ENCODE results near the gene CAMTA1. TPM values are rescaled to one million over a fixed set of nuclear protein-coding genes. Genes with fewer than 3 reads are reported as not detected.

Gene CAMTA1
- total RNA-seq, 1 experiment from 2014 or later: 103 TPM

DNA sequence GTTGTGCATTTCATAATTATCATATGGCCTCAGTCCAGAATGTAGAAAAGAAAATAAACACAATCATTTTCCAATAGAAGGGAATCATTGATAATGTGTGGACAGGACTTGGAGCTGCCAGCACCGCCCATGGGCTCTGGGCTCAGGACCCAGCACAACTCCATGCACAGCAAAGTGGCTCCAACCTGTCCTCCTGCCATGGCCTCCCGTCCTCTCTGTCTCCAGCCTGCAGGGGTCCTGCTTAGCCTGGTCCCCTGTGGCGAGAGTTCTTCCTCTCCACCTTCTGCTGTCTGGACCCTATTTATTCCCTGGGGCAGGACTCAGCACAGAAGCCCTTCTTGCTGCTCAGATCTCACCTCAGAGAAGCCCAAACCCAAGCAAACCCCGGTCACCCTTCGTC lies 154.1 kb downstream of the CAMTA1 start:
- Histone ChIP-seq H3K27me3 (peaks cover 12% of the 10 kb centered on the region; the same call in 1 of the 2 replicates), H3K4me3 (no peak overlapping the region), H3K9me3 (no peaks in the 10 kb centered on the region), H3K36me3 (no peaks in the 10 kb centered on the region)
- DNase-seq: no peak

DNA sequence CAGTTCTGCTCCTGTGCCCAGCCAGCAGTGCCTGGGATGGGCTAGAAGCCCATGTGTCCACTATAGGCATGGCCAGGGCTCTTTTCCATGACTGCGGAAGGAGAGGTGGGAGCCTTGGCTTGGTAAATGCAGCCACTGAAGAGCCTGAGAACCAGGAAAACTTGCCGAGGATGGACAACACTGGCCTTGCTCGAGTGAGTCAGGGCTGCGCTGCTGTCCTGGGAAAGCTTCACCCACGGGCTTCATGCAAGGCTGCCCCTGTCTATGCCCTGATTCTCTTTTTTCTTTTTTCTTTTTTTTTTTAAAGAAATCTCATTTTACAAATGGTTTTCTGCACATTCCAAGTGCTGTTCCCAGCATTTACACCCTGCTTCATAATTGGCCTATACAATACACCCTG lies 156.5 kb downstream of the CAMTA1 start:
- Histone ChIP-seq H3K9me3 (no peaks in the 10 kb centered on the region), H3K4me3 (no peak overlapping the region), H3K36me3 (no peaks in the 10 kb centered on the region), H3K27me3 (no peaks in the 10 kb centered on the region)
- DNase-seq: no peak

DNA sequence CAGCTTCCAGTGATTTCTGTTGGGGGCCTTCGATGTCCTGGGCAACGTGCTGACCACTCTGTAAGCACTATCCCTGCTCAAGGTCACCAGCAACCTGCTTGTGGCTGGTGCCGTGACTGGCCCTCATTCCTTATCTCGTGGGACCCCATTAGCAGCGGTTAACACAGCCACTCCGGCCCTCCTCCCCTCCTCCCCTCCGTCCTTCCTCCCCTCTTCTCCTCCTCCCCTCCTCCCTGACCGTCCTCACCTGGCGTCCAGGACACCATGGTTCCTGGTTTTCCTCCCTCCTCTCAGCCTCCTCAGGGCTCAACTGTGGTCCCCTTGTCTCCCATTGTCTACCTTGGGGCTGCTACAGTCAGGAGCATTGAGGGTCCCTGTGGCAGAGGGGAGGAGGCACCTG lies 157.7 kb downstream of the CAMTA1 start:
- Histone ChIP-seq H3K36me3 (no peaks in the 10 kb centered on the region), H3K27me3 (no peaks in the 10 kb centered on the region), H3K9me3 (no peaks in the 10 kb centered on the region), H3K4me3 (no peak overlapping the region)
- no peak for DNase-seq

DNA sequence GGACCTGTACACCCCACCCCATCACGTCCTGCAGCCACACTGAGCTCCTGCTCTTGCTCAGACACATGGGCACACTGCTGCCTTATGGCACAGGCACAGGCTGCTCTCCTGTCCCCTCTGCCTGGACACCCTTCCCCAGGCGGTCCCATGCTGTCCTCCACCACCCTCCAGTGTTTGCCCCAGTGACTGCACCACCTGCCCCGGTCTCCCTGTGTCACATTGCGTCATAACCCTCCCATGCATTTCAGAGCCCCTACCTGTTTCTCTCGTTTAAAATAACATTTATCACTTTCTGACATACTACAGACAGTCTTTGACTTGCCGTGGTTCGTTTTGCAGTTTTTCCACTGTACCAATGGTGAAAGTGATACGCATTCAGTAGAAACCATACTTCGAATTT lies 159.2 kb downstream of the CAMTA1 start:
- Histone ChIP-seq H3K4me3 (no peak overlapping the region), H3K36me3 (no peaks in the 10 kb centered on the region), H3K27me3 (no peaks in the 10 kb centered on the region), H3K9me3 (no peaks in the 10 kb centered on the region)
- no peak for DNase-seq

DNA sequence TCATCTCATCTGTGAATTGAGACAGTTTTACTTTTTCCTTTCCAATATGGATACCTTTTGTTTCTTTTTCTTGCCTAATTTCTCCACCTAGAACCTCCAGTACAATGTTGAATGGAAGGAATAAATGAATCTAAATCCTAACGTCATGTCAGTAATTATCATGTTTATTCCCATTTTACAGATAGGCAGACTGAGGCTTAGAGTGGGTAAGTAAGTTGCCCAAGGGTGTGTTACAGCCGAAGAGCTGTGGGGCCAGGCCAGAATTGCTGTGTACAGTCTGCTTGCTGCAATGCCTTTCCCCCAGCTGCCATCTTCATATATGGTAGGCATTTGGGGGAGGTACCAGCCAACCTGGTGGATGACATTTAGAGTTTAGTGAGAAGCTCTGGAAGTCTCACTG lies 162.7 kb downstream of the CAMTA1 start:
- Histone ChIP-seq H3K4me3 (no peak overlapping the region), H3K36me3 (no peaks in the 10 kb centered on the region), H3K9me3 (no peaks in the 10 kb centered on the region), H3K27me3 (no peaks in the 10 kb centered on the region)
- DNase-seq: no peak

DNA sequence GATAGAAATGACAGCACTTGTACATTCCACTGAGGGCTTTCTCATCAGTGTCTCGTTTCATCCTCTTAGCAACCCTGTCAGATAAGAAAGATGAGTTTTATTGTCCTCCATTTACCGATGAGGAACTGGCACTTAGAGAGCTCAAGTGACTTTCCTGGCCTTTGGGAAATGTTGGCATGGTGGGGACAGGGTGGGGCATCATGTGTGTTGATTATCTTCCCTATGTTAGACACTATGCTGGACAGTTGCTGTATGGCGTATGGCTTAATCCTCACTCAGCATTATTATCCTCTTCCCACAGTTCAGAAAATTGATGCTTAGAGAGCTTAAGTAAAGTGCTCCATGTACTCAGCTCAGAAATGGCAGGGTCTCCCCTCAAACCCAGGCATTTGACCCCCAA lies 163.2 kb downstream of the CAMTA1 start:
- H3K9me3 ChIP-seq: no peaks in the 10 kb centered on the region
- H3K4me3 ChIP-seq: no peak overlapping the region
- DNase-seq: no peak
- H3K27me3 ChIP-seq: no peaks in the 10 kb centered on the region
- H3K36me3 ChIP-seq: no peaks in the 10 kb centered on the region

DNA sequence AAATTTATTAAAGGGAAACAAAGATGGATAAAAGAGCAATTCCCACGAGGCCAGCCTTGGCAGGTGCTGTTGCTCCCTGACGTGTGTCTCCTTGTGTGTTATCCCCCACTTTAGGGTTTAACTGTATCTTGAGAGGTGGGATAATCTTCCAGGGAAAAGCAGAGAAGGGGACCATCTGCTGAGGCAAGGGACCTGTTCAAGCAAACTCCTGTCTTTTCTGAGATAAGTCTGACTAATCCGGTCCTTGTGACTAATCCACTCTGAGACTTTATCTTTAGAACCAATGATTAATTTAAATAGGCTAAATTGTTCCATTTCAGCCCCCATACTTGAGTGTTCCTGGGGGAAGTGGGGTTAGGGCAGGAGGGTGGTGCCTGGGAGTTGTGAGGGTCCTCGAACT lies 163.6 kb downstream of the CAMTA1 start:
- no peak for DNase-seq
- H3K27me3 ChIP-seq: no peaks in the 10 kb centered on the region
- H3K9me3 ChIP-seq: no peaks in the 10 kb centered on the region
- no peaks in the 10 kb centered on the region for H3K36me3 ChIP-seq
- no peak overlapping the region for H3K4me3 ChIP-seq

DNA sequence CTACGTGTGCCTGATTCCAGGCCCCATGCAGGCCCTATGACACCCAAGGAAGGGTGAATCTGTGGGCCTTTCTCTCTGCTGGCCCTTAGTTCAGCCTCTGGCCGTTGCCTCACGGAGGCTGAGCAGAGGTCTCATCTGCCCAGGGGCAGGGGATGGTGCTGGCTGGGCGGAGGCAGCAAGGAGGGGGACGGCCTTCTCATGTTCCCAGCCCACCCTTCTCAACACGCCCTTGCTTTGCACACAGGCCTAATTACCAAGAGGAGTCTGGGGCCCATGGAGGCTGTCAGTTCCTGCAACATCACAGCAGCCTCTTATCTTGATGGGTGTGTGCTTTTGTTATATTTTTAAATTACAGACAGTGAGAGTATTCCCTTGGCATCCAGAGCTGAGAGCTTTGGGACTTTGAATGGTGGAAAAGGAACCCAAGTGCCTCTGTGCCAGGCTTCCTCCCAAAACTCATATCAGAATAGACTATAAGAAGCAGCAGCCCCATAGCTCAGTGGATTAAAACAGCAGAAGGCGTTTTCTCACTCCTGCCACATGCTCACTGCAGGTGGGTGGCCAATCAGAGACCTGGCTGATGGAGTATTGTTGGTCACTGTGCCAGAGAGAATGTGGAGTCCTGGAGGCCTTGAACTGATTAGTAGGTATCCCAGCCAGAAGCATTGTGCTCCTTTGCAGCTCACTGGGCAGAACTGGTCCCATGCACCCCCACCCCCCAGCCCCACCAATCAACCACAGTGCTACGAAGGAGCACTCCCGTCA lies 164.9 kb downstream of the CAMTA1 start:
- H3K9me3 ChIP-seq: no peaks in the 10 kb centered on the region
- no peaks in the 10 kb centered on the region for H3K36me3 ChIP-seq
- no peak overlapping the region for H3K4me3 ChIP-seq
- no peak for DNase-seq
- no peaks in the 10 kb centered on the region for H3K27me3 ChIP-seq

DNA sequence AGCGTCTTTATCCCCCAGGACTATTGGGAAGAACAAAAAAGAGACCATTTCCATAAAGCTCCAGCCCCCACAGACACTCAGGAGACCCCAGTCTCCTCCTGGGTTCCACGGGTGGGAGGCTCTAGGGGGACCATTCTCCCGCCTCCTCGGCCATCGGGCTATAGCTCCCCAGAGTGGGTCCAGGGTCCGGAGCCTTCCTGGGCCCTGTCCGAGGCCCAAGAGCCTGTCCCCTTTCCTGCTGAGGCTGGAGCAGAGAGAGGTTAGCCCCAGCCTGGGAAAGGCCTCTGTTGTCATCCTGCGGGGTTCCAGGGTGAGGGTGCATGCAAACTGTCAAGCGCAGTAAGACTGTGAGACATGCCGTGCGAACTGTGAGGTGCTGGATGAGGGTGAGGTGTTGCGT lies 166.3 kb downstream of the CAMTA1 start:
- no peak overlapping the region for H3K4me3 ChIP-seq
- H3K9me3 ChIP-seq: no peaks in the 10 kb centered on the region
- no peaks in the 10 kb centered on the region for H3K36me3 ChIP-seq
- H3K27me3 ChIP-seq: no peaks in the 10 kb centered on the region
- no peak for DNase-seq

DNA sequence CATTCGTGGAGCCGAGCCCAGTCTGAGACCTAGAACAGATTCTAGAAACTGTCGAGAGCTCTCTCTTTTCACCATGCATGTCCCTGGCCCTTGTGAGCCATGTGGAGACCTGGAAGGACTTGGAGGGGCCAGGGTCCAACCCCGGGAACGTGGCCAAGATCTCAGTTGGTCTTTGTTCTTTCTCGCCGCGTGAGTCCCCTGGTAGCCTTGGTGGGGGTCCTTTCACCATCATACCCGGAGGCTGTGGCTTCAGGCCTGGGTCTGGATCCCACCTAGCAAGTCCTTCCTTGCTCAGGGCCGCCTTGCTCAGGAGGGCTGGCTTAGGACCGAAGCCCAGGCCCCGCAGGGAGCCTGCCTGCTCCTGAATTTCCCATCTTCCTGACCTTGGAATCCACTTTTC lies 168.0 kb downstream of the CAMTA1 start:
- no peaks in the 10 kb centered on the region for H3K27me3 ChIP-seq

DNA sequence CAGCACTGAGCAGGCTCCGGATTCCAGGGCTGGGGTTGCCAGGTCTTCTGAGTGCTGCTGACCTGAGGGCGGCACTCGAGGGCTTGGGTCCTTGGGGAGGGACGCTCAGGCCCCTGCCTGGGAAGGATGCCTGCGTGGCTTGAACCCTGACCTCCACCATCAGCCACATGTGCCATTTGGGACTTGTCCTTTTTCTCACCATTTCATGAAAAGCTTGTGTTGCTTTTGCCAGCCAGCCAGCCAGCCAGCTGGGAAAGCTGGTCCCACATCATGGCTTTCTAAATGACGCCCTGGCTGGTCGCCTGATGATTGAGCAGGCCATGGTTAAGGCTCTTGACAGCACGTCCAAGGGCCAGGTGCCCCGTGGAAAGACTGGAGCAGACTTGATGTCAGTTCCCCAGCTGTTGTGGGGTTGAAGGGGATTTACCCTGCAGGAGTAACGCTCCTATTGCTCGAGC lies 168.7 kb downstream of the CAMTA1 start:
- no peaks in the 10 kb centered on the region for H3K27me3 ChIP-seq
- no peaks in the 10 kb centered on the region for H3K36me3 ChIP-seq
- DNase-seq: no peak
- no peaks in the 10 kb centered on the region for H3K9me3 ChIP-seq
- H3K4me3 ChIP-seq: no peak overlapping the region

More for the DNA sequence above, 168.0 kb downstream of the CAMTA1 start:
- no peak for DNase-seq
- H3K36me3 ChIP-seq: no peaks in the 10 kb centered on the region
- H3K4me3 ChIP-seq: no peak overlapping the region
- H3K9me3 ChIP-seq: no peaks in the 10 kb centered on the region

DNA sequence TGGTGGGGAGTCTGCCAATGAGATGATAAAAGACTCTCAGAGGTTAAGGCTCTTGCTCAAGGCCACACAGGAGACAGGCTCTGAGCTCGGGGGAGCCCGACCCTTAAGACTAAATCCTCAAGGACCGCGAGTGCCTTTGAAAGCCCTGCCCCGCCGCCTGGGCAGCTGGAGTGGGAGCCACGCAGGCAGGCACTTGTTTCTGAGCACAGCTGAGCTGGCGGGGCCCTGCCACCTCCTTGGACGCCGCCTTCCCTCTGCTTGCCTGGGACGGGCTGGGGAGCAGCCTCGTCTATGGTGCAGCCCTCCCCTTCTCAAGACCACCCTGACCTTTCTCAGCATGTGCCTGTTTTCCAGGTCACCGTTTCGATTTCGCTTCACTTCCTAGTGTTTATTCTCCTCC lies 169.3 kb downstream of the CAMTA1 start:
- Histone ChIP-seq H3K9me3 (no peaks in the 10 kb centered on the region), H3K4me3 (no peak overlapping the region), H3K36me3 (no peaks in the 10 kb centered on the region), H3K27me3 (no peaks in the 10 kb centered on the region)
- no peak for DNase-seq

DNA sequence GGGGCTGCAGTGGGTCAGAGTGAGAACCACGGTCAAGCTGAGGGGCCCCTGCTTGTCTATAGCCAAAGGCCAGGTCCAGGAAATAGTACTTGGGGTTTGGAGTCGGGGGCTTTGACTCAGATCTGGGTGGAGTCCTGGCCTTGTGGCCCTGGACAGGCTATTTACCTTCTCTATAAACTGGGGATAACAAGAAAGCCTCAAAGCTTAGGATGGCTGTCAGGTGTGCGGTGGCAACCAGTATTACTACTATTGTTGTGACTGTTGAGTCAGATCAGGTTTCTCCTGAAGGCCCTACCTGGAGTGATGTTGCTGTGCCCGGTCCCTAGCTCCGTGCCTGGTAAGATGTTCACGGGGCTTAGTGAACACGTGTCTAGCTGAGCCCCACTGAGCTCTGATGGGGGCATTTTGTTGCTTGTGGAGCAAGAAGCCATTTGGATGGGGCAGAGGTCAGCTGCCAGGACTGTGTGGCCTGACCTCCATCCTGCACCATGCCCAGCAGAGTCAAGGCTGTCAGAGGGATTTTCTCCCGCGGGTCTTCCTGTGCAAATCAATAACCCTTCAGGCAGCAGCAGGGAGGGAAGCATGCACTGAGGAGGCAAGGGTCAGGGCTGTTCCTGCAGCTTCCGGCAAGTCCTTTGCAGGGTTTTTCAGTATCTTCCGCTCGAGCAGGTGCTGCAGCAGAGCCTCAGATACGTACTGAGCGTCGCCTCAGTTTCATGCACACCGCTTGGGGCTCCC lies 170.3 kb downstream of the CAMTA1 start:
- no peaks in the 10 kb centered on the region for H3K36me3 ChIP-seq
- H3K27me3 ChIP-seq: no peaks in the 10 kb centered on the region
- no peak overlapping the region for H3K4me3 ChIP-seq
- no peaks in the 10 kb centered on the region for H3K9me3 ChIP-seq
- DNase-seq: no peak

DNA sequence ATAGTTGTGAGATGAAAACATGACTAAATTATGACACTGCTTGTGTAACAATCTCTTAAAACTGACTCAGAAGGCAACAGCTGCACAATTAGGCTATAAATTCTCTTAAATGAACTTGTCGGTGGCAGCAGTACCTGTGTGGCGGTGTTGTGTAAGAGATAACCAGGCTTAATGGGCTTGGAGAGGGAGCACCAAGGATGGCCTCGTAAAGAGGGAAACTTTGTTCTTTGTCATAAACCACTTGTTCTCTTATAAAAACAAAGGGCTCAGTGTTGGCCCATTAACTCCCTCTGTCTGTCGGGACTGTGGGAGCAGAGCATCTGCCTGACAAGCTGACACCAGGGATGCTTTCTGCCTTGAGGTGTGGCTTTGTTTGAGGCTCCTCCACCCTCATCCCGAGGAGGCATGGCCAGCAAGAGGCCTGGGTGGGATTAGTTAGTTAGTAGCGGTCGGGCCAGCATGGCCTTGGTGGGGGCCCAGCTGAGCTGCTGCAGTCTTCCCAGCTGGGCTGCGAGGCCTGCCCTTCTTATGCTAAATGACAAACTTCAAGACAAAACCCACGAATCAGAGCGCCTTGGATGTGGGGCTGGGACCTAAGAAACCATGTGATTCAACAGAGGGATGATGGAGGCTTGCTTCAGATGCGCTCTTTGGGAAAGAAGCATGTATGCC lies 171.4 kb downstream of the CAMTA1 start:
- Histone ChIP-seq H3K9me3 (no peaks in the 10 kb centered on the region), H3K36me3 (no peaks in the 10 kb centered on the region), H3K4me3 (no peak overlapping the region), H3K27me3 (no peaks in the 10 kb centered on the region)
- DNase-seq: no peak

DNA sequence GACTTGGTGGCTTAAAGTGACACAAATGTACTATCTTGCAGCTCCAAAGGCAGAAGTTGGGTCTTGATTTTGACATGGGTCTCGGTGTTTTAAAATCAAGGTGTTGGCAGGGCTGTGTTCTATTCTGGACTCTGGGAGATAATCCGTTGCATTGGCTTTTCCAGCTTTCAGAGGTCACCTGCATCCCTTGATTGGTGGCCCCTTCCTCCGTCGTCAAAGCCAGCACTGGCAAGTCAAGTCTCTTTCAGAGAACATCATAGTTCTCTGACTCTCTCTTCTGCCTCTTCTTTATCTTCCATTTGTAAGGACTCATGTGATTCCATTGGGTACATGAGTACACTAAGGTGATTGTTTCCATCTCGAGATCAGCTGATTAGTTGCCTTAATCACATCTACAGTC lies 172.1 kb downstream of the CAMTA1 start:
- no peaks in the 10 kb centered on the region for H3K27me3 ChIP-seq
- no peaks in the 10 kb centered on the region for H3K9me3 ChIP-seq
- H3K36me3 ChIP-seq: no peaks in the 10 kb centered on the region
- H3K4me3 ChIP-seq: no peak overlapping the region
- no peak for DNase-seq

DNA sequence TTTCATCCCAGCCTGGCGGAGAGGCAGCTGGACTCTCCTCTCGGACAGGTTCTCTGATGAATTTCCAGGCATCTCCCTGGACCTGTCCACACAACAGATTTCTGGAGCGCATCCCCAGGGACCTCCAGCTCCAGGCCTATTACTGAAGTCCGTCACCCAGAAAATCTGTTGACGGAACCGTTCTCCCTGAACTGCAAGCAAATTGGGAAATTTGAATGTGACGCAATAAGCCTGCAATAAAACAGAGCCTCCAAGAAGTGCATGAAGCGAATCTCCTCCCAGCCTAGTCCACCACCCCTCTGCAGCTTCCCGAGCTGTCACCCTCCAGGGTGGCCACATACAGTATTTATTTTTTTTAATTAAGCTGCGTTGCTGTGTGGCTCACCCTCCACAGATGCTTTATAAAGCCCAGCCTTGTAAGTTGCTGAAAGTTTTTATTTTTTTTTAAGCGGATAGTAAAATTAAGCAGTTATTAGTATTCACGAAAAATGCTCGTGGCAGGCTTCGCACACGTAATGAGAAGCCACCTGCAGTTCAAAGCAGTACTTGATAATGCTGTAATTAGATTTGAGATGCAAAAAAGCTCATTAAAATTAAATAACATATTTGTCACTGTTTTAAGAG lies 173.3 kb downstream of the CAMTA1 start:
- Histone ChIP-seq H3K4me3 (no peak overlapping the region), H3K27me3 (no peaks in the 10 kb centered on the region), H3K36me3 (no peaks in the 10 kb centered on the region), H3K9me3 (no peaks in the 10 kb centered on the region)
- DNase-seq: no peak

DNA sequence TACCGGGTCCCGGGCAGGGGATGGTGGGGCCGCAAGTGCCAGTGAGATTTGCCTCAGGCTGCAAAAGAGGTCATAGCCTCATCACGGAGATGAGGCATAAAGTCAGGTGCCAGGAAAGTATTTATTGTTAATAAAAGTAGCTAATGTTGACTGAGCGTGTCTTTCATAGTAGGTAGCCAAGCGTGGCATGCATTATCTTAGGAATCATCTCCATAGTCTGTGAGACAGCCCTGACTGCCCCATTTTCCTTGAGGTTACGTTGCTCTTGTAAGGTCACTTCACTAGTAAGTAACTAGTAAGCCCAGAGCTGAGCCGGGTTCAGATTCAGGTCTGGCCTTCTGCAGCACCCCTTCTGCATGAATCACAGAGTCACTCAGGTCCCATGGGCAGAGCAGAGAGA lies 174.2 kb downstream of the CAMTA1 start:
- Histone ChIP-seq H3K27me3 (no peaks in the 10 kb centered on the region), H3K36me3 (no peaks in the 10 kb centered on the region), H3K9me3 (no peaks in the 10 kb centered on the region), H3K4me3 (no peak overlapping the region)
- DNase-seq: no peak
